HG03571 (cell line): ENCODE data around the gene SPON2.
"Not testable (repeated sequence)": the region's sequence is repeated elsewhere in the genome, so short reads cannot be mapped to it uniquely, and the experiment has no call there.

ENCODE experiments used
- ATAC-seq: cut with Tn5 transposase; IDR thresholded peaks from one replicate; pipeline ENCODE4 v1.9.1; 2021; ENCODE audit not compliant: unreplicated experiment

SPON2 gene

GRCh38 chr4:1152290-1152689 is 20.1 kb downstream of the SPON2 start:
- ATAC-seq: no peak

GRCh38 chr4:1151541-1151940 is 20.8 kb downstream of the SPON2 start:
- no peak for ATAC-seq

- ATAC-seq: no peak
These were observed 21.5 kb downstream of the SPON2 start for GRCh38 chr4:1150875-1151274.

GRCh38 chr4:1139860-1140259 is 32.5 kb downstream of the SPON2 start:
- ATAC-seq: no peak

- no peak for ATAC-seq
These were observed 34.5 kb downstream of the SPON2 start for GRCh38 chr4:1137850-1138249.

GRCh38 chr4:1137063-1137776 is 35.2 kb downstream of the SPON2 start:
- ATAC-seq: no peak

GRCh38 chr4:1136048-1136447 is 36.3 kb downstream of the SPON2 start:
- ATAC-seq: no peak

- ATAC-seq: no peak
These were observed 39.4 kb downstream of the SPON2 start for GRCh38 chr4:1133033-1133432.

- peak; percentile 79 for ATAC-seq
These were observed 41.8 kb downstream of the SPON2 start for GRCh38 chr4:1130316-1131186.

- ATAC-seq: no peak
These were observed 45.9 kb downstream of the SPON2 start for GRCh38 chr4:1126506-1126905.

- not testable (repeated sequence) for ATAC-seq
These were observed 46.9 kb downstream of the SPON2 start for GRCh38 chr4:1125466-1125865.

GRCh38 chr4:1124818-1125217 is 47.6 kb downstream of the SPON2 start:
- ATAC-seq: no peak

- ATAC-seq: no peak
These were observed 49.9 kb downstream of the SPON2 start for GRCh38 chr4:1122505-1122904.
